ENCODE data around the gene CNGA1.

Gene CNGA1

GRCh38 chr4:47891928-47892327, 124.6 kb downstream of the CNGA1 start:
- POLR2A ChIA-PET, result interaction anchor here (1.4 kb wide), 1 partner anchor 23 kb away, joined by 3 read pairs; the partner anchor contains the start of gene NFXL1
- no peak for DNase-seq (ENCODE audit: extremely low spot score)
- CTCF ChIA-PET, result interaction anchor here (0.7 kb wide), 1 partner anchor 168 kb away, joined by 6 read pairs; no protein-coding TSS in a partner anchor
- TF ChIP-seq FOXK2 (IDR thresholded peaks at IDR 0.05) (no peak), HDGF (IDR thresholded peaks at IDR 0.05; ENCODE audit: borderline replicate concordance) (no peak), ZNF384 (IDR thresholded peaks at IDR 0.05) (no peak), CTBP1 (IDR thresholded peaks at IDR 0.05; ENCODE audit: borderline replicate concordance) (no peak), SP1 (IDR thresholded peaks at IDR 0.05) (no peak), PKNOX1 (IDR thresholded peaks at IDR 0.05) (no peak), LEF1 (IDR thresholded peaks at IDR 0.05; ENCODE audit: borderline replicate concordance) (no peak), TARDBP (IDR thresholded peaks at IDR 0.05) (no peak), ELF4 (IDR thresholded peaks at IDR 0.05) (no peak), FOXM1 (IDR thresholded peaks at IDR 0.05; ENCODE audit: borderline replicate concordance) (no peak), FOXA1 (IDR thresholded peaks at IDR 0.05) (no peak), ARNT (IDR thresholded peaks at IDR 0.05) (no peak), L3MBTL2 (conservative IDR thresholded peaks at IDR 0.05) (no peak), NFRKB (IDR thresholded peaks at IDR 0.05) (no peak), BHLHE40 (IDR thresholded peaks at IDR 0.05; ENCODE audit: borderline replicate concordance) (no peak), SUZ12 (IDR thresholded peaks at IDR 0.05) (no peak)

Data from HEK293T (cell line).